Panc1 (cell line): ENCODE results near the gene TXNRD1.
"Not testable (repeated sequence)": the region's sequence is repeated elsewhere in the genome, so short reads cannot be mapped to it uniquely, and the experiment has no call there.

ENCODE experiments used
- CTCF ChIP-seq: fragments of 450-650 bp; IDR thresholded peaks from 2 replicates; pipeline ENCODE4 v1.5.1; 2017; ENCODE audit warnings: mild to moderate bottlenecking
- POLR2AphosphoS5 ChIP-seq: IDR thresholded peaks from 2 replicates; pipeline ENCODE4 v1.6.1; 2012; ENCODE audit warnings: mild to moderate bottlenecking, low read depth, low read length, moderate library complexity
- REST ChIP-seq, 2 experiments: IDR thresholded peaks; 2 replicates each; pipeline ENCODE4 v1.6.1; 2011 to 2012; ENCODE audit warnings: low read depth in 2 of 2, control low read depth in 1 of 2, low read length in 1 of 2, mild to moderate bottlenecking in 1 of 2, moderate library complexity in 1 of 2; ENCODE audit not compliant: insufficient read depth in 1 of 2
- SIN3A ChIP-seq: IDR thresholded peaks from 2 replicates; pipeline ENCODE4 v1.6.1; 2012; ENCODE audit warnings: low read depth, mild to moderate bottlenecking, low read length, moderate library complexity, borderline replicate concordance; ENCODE audit not compliant: insufficient read depth

GRCh38 chr12:104218506-104218905, 2.9 kb downstream of the TXNRD1 start:
- TF ChIP-seq CTCF; REST (IDR thresholded peaks at IDR 0.05; ENCODE audit: insufficient read depth in 1 of 2, low read depth in 2 of 2, low read length in 1 of 2); POLR2AphosphoS5; SIN3A: not testable (repeated sequence)
